ENCODE results near the gene ADH5.
"Not testable (repeated sequence)": the region's sequence is repeated elsewhere in the genome, so short reads cannot be mapped to it uniquely, and the experiment has no call there.

ADH5 gene

DNA sequence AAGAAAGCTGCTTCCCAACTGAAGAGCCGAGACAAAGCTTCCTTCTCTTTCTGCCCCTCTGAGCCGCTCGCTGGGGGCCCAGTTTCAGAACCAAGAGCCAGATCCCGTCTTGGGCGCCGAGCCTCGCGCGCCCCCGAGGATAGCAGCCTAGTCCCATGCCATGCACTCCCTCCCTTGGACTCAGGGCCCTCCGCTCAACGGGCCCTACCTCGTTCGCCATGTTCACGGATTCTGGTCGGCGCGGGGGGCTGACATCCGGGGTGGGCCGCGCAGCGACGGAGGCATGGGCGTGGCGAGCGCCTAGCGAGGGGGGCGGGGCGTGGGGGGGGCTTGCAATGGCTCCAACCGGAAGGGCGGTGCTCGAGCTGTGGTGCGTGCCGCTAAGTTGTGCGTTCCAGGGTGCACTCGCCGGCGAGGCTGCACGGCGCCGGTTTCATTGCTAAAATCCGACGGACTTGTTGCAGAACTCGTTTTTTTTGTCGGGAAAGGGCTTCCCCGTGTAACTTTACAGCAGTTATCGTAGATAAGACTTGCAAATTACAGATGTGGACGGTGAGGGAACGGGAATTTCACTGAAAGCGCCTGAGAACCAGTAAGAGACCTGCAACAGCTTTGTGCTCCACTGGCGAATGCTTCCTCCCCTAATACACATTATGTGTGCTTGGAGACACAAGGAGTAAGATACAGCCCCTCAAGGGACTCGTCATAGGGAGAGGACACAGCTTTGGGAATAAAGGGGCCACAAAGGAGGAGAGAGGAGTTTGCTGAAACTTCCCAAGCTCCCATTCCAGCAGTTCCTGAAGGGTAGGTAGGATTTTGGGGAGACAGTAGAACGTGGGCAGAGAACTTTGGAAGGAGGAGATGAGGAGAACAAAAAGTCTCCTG lies at the start of gene ADH5:
Gene ADH5 (minus strand): TSS at position 308 of the 885 bp plus-strand sequence. CDS start 88 bp downstream, at position 220.
- DNase-seq (ENCODE audit: low read depth in 2 of 2), result peak; percentile 78 to 87

GRCh38 chr4:99136329-99136728 lies 47.7 kb upstream of the ADH5 start:
- no peak for DNase-seq (ENCODE audit: low read depth in 2 of 2)

DNA sequence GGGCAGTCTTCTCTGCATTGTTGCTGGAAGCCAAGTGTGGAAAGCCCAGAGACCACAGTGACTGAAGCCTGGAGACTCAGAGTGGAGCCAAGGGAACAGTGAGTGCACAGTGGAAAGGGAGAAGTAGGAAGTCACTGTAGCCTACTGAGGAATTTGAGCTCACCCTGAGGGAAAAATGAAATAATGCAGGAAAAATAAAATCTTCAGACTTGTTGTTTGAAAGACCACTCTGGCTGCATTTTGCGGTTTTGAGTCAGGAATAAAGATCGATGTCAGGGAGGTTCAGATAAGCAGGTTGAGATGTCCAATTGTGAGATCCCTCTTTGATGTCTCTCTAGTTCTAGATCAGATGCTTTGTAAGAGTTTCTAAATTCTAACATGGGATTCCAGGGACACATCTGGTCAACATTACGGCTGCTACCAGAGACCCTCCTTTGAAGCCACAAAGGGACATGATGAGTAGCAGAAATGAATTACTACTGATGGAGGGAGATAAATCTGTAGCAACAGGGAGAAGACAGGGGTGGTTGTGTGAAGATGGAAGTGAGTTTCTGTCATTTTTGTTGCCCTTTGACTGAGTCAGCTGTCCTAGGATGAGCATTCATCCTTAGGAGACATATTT lies 47.1 kb upstream of the ADH5 start:
- DNase-seq (ENCODE audit: low read depth in 2 of 2), result no peak

DNA sequence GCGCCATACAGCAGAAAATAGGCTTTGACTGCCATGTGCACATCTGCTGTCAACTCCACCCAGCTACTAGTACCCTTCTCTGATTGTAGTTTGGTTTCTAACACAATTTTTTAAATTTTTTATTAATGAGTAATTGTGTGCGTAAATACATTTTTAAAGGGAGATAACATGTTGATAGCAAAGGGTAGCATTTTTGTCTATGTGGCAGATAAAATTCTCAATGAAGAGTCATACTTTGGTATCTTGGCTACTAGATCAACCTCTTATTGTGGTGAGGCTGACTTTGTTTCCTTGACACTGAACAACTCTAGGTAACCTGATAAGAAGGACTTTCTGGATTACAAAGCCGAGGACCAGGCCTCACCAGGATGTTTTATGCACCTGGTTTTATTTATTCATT lies 46.0 kb upstream of the ADH5 start:
- no peak for DNase-seq (ENCODE audit: low read depth in 2 of 2)

DNA sequence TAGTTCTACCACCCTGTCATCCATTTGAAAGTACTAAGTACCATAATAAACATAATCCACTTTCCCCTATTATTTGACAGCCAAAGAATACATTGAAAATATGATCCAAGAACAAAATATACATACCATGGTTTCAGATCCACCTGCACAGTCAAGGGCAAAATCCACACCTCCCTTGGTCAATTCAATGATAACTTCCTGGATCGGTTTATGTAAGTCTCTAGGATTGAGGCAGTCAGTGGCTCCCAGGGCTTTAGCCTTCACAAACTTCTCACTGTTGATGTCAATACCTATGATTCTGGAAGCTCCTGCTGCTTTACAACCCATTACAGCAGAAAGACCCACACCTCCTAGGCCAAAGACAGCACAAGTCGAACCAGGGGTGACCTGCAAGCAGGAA lies 42.8 kb upstream of the ADH5 start:
- no peak for DNase-seq (ENCODE audit: low read depth in 2 of 2)

GRCh38 chr4:99126376-99126775 lies 37.8 kb upstream of the ADH5 start:
- DNase-seq (ENCODE audit: low read depth in 2 of 2), result no peak

DNA sequence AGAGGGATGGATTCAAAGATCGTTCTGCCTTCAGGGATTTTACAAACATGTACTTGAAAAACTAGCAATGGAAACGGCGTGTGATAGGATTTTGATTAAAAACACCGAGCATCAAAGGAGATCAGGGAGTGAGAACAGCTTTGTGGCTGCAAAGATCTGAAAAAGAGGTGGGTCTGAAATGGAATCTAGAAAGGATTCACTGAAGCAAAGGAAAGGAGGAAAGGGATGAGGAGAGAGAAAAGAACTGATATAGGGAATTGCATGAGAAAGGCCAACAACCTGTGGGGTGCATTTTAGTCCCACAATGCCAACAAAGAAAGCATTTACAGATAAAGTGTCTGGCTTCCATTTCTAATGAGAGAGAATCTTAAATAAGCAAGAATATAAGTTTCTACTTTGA lies 32.4 kb upstream of the ADH5 start:
- no peak for DNase-seq (ENCODE audit: low read depth in 2 of 2)

GRCh38 chr4:99120501-99120900 lies 31.9 kb upstream of the ADH5 start:
- DNase-seq (ENCODE audit: low read depth in 2 of 2), result no peak

DNA sequence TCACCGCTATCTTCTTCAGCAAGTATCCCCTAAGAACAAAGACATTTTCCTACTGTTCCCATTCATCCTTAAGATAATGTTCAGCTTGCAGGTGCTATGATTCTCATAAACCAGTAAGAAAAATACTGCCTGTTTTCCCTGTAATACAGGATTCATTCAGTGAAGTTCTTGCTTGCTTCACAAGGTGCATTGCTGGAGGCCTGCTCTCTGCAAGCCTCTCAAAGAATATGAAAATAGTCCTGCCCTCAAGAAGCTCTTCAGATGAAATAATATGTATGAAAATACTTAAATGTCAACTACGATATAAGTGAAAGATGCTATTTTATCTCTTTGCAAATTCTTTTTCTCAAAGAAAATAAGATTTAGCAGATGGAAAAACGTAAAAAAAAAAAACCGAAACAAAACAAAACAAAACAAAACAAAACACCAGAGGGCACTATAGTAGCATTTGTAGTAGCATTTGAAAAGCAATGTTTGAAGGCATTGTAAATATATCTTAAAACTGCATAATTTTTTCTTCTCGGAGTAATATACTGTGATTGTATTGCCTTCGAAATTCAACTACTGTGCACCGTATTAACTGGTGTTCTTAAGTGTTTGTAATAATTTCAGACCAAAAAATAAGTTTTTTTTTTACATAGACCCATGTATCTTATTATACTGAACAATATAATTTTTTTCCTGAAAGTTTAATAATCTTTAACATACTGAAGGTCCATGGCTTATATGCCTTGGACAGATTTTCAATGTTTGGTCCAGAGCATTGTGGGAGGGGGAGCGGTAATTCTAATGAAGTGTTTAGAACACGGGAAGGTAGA lies 29.5 kb upstream of the ADH5 start:
- DNase-seq (ENCODE audit: low read depth in 2 of 2), result no peak

DNA sequence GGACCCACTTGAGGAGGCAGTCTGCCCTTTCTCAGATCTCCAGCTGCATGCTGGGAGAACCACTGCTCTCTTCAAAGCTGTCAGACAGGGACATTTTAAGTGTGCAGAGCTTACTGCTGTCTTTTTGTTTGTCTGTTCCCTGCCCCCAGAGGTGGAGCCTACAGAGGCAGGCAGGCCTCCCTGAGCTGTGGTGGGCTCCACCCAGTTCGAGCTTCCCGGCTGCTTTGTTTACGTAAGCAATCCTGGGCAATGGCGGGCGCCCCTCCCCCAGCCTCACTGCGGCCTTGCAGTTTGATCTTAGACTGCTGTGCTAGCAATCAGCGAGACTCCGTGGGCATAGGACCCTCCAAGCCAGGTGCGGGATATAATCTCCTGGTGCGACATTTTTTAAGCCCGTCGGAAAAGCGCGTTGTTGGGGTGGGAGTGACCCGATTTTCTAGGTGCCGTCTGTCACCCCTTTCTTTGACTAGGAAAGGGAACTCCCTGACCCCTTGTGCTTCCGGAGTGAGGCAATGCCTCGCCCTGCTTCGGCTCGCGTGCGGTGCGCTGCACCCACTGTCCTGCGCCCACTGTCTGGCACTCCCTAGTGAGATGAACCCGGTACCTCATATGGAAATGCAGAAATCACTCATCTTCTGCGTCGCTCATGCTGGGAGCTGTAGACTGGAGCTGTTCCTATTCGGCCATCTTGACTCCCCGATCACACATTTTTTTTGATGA lies 28.7 kb upstream of the ADH5 start:
- DNase-seq (ENCODE audit: low read depth in 2 of 2), result not testable (repeated sequence)

DNA sequence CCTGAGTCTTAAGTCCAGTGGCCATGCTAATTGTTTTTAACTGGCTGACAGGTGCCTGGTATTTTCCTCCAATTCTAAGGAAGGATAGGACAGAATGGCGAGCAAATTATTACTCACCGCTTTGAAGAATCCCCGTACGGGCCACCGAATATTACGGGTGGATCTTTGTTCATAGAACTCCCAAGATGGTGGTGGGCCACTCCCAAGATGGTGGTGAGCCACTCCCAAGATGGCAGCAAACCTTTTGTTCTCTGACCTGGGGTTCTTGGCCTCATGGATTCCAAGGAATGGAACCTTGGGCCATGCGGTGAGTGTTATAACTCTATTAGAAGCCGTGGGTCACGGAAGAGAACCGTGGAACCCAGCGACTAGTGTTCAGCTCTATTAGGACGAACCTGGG lies 20.7 kb upstream of the ADH5 start:
- not testable (repeated sequence) for DNase-seq (ENCODE audit: low read depth in 2 of 2)

DNA sequence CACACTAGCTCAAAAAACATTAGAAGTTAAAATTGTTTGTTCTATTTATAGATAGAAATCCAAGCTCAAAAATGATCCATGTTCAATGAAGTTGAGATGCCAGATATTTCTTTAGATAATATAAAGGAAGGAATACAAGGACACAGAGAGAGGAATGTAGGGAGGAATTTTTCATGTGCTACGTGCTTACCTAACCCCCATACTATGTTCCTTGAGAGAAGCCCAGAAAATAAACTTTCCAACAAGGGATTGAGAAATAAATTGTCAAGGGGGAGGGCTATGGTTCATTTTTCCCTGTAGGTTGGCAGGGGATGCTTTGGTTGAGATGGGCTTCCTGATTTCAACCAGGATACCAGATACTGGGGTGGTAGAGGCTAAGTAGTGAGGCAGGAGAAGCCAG lies 15.6 kb upstream of the ADH5 start:
- no peak for DNase-seq (ENCODE audit: low read depth in 2 of 2)

- no peak for DNase-seq (ENCODE audit: low read depth in 2 of 2)
Measured at GRCh38 chr4:99103166-99103565, 14.6 kb upstream of the ADH5 start.

DNA sequence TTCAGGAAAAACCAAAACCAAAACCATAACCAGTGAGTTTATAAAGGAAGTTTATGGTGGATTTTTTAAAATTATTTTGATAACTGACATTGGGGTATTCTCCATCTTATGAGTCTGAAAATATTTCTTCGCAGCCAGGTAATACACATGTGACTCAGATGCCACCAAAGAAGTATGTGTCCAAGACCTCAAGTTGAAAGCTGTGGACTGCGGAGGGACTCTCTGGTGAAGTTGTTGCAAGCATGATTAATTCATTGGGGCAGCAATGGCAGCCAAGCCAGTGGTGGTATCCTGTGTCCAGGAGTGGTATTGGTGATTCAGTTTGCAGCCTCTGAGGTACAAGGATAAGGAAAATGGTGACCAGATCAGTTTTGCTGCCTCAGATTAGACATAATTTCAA lies 14.0 kb upstream of the ADH5 start:
- DNase-seq (ENCODE audit: low read depth in 2 of 2), result no peak

DNA sequence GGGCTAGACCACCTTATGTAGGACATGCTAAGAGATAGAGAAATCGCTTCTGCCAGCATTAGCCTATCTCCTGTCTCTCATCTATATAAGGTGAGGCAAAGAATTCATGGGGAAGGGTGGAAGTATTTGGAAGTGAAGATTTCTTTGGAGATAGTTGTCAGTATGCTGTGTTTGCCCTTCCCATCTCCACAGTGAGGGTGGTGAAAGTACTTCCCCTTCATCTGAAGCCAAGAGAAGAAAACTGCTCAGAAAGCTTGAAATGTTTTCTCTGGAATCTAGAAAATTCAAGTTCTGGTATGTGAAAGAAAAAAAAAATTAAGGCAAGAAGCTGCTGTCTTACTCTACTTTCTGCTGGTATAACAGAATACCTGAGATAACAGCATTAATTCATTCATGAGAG lies 12.3 kb upstream of the ADH5 start:
- no peak for DNase-seq (ENCODE audit: low read depth in 2 of 2)

DNA sequence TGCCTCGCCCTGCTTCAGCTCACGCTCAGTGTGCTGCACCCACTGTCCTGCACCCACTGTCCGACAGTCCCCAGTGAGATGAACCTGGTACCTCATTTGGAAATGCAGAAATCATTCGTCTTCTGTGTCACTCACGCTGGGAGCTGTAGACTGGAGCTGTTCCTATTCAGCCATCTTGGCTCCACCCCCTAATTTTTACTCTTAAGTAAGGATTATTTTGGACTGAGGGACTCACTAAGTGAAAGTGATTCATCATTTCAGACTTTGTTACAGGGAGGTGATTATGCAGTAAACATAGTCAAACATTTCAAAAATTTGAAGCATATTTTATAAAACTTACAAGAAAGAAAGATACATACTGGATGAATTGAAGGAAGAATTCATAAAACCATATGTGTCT lies 11.2 kb upstream of the ADH5 start:
- not testable (repeated sequence) for DNase-seq (ENCODE audit: low read depth in 2 of 2)

DNA sequence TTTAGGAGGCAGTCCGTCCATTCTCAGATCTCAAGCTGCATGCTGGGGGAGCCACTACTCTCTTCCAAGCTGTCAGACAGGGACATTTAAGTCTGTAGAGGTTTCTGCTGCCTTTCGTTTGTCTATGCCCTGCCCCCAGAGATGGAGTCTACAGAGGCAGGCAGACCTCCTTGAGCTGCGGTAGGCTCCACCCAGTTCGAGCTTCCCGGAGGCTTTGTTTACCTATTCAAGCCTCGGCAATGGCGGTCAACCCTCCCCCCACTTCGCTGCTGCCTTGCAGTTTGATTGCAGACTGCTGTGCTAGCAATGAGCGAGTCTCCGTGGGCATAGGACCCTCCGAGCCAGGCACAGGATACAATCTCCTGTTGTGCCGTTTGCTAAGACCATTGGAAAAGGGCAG lies 10.7 kb upstream of the ADH5 start:
- DNase-seq (ENCODE audit: low read depth in 2 of 2), result no peak

DNA sequence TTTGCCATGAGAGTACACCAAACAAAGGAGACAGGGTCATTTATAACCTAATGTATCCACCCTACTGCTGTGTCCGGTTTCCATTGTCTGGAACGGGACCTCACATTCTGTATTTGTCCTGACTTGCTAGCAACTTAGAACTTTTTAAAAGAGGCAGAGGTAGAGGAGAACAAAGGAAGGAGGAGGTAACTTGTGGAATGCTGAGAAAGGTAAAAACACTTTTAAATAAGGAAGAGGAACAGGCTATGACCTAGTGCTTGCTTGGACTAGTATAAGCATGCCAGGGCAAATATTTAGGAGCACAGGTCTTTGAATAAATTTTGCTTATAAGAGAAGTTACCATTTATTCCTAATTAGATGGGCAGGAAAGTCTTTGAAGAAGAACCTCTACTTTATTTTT lies 3.3 kb upstream of the ADH5 start:
- not testable (repeated sequence) for DNase-seq (ENCODE audit: low read depth in 2 of 2)

DNA sequence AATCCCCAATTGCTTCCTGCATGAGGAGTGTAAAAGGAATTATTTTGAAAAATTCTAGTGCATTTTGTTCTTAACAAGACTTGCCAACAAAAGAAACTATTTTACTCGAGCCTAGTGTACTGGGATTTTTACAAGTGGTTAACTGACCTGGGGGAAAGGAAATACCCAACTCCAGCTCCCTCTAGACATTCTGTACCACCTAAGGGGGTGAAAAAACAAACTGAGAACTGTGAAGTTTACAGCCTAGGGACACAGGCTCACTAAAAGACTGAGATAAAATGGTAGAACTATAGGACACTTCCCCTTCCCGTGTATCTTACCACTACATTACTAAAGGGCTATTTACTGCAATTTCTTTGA lies 2.6 kb upstream of the ADH5 start:
- no peak for DNase-seq (ENCODE audit: low read depth in 2 of 2)

GRCh38 chr4:99090481-99091215 lies 2.1 kb upstream of the ADH5 start:
- DNase-seq (ENCODE audit: low read depth in 2 of 2), result no peak

GRCh38 chr4:99088023-99088449 lies 552 bp downstream of the ADH5 start:
- DNase-seq (ENCODE audit: low read depth in 2 of 2), result peak in 1 of 2 donors; percentile 2
